Neural crest cell (in vitro differentiated cells): ENCODE measurements around the gene CDRT4. TPM values are rescaled to one million over a fixed set of nuclear protein-coding genes. Genes with fewer than 3 reads are reported as not detected.
"Not testable (repeated sequence)": the region's sequence is repeated elsewhere in the genome, so short reads cannot be mapped to it uniquely, and the experiment has no call there.

ENCODE experiments used
- DNase-seq: peaks from one replicate; pipeline ENCODE4 v3.0.0; 2021; ENCODE audit warnings: low read depth, mixed read lengths, low spot score
- H3K27ac Mint-ChIP-seq: one replicate; pipeline ENCODE4 v1.8.0; 2021; ENCODE audit warnings: mild to moderate bottlenecking, mixed read lengths; ENCODE audit not compliant: unreplicated experiment
- H3K27me3 Mint-ChIP-seq: 2 replicates; pipeline ENCODE4 v1.8.0; 2021; ENCODE audit warnings: low read depth, mild to moderate bottlenecking, mixed read lengths
- H3K36me3 Mint-ChIP-seq: 2 replicates; pipeline ENCODE4 v1.8.0; 2021; ENCODE audit warnings: low read depth, mild to moderate bottlenecking, mixed read lengths
- H3K4me1 Mint-ChIP-seq: 2 replicates; pipeline ENCODE4 v1.8.0; 2021; ENCODE audit warnings: mixed read lengths
- H3K4me3 Mint-ChIP-seq: one replicate; pipeline ENCODE4 v1.8.0; 2021; ENCODE audit warnings: mild to moderate bottlenecking, mixed read lengths
- H3K9me3 Mint-ChIP-seq: 2 replicates; pipeline ENCODE4 v1.8.0; 2021; ENCODE audit warnings: mixed read lengths
- total RNA-seq: library from RNA; stranded (reverse); gene quantifications from 2 replicates; pipeline ENCODE4 v1.2.1, GENCODE V29; 2021
- TF ChIP-seq, protein P1 (sequence below): fragments of 200-600 bp; sonication (generic); conservative IDR thresholded peaks from 2 replicates; pipeline ENCODE4 v1.5.0; 2021; ENCODE audit warnings: antibody characterized with exemption, mild to moderate bottlenecking

The CDRT4 gene
- total RNA-seq, 1 donor from 2014 or later: 2.8 TPM

DNA sequence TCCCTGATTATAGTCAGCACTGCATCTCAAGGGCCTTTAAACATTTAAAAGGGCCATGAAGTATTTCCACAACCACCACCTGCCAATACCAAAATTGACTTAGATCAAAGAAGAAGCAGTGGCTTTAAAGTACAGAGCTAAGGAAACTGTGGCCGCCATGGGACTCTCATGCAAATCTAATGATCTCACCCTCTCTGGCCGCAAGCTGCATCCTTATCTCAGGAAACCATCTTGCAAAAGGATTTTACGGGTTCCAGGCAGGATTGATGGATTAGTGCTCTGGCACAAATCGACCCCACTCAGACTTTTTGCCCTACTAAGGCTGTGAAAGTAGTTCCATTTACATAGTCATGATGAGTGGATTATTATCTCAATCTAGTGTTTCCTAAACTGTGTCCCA is 22.6 kb downstream of the CDRT4 start:
- Mint-ChIP-seq H3K9me3 (no peaks in the 10 kb centered on the region), H3K27me3 (no peaks in the 10 kb centered on the region), H3K4me3 (no peak overlapping the region), H3K4me1 (peaks cover 54% of the 10 kb centered on the region), H3K36me3 (peaks cover 8% of the 10 kb centered on the region), H3K27ac (no peak overlapping the region)
- TF ChIP-seq, protein P1, sequence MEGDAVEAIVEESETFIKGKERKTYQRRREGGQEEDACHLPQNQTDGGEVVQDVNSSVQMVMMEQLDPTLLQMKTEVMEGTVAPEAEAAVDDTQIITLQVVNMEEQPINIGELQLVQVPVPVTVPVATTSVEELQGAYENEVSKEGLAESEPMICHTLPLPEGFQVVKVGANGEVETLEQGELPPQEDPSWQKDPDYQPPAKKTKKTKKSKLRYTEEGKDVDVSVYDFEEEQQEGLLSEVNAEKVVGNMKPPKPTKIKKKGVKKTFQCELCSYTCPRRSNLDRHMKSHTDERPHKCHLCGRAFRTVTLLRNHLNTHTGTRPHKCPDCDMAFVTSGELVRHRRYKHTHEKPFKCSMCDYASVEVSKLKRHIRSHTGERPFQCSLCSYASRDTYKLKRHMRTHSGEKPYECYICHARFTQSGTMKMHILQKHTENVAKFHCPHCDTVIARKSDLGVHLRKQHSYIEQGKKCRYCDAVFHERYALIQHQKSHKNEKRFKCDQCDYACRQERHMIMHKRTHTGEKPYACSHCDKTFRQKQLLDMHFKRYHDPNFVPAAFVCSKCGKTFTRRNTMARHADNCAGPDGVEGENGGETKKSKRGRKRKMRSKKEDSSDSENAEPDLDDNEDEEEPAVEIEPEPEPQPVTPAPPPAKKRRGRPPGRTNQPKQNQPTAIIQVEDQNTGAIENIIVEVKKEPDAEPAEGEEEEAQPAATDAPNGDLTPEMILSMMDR: no peak
- no peak for DNase-seq

- Mint-ChIP-seq H3K4me3 (no peak overlapping the region), H3K9me3 (no peaks in the 10 kb centered on the region), H3K36me3 (peaks cover 20% of the 10 kb centered on the region), H3K4me1 (peaks cover 58% of the 10 kb centered on the region), H3K27me3 (no peaks in the 10 kb centered on the region), H3K27ac (peak overlapping the region; percentile 32)
- DNase-seq: peak; percentile 16
- TF ChIP-seq, protein P1: no peak
Measured at GRCh38 chr17:15442311-15443180, 24.9 kb downstream of the CDRT4 start.

DNA sequence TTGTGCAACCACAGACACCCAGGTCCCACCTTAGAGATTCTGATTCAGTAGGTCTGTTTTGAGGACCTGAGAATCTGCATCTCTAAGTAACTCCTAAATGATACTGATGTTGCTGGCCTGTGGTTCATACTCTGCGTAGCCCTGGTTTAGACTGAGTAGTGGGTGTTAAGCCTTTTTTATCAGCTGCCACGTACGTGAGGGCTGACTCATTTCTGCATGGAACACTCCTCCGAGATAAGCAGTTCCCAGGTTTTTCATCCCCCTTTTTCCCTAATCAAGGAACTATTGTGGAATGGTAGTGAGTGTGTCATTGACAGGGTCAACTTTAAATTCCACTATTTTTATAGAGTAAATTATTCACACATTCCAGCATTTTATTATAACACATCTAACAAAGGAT is 26.1 kb downstream of the CDRT4 start:
- no peaks in the 10 kb centered on the region for H3K27me3 Mint-ChIP-seq
- H3K27ac Mint-ChIP-seq: no peak overlapping the region
- no peak for DNase-seq
- peaks cover 60% of the 10 kb centered on the region for H3K4me1 Mint-ChIP-seq
- H3K36me3 Mint-ChIP-seq: peaks cover 27% of the 10 kb centered on the region
- TF ChIP-seq, protein P1: no peak
- no peak overlapping the region for H3K4me3 Mint-ChIP-seq
- H3K9me3 Mint-ChIP-seq: no peaks in the 10 kb centered on the region

DNA sequence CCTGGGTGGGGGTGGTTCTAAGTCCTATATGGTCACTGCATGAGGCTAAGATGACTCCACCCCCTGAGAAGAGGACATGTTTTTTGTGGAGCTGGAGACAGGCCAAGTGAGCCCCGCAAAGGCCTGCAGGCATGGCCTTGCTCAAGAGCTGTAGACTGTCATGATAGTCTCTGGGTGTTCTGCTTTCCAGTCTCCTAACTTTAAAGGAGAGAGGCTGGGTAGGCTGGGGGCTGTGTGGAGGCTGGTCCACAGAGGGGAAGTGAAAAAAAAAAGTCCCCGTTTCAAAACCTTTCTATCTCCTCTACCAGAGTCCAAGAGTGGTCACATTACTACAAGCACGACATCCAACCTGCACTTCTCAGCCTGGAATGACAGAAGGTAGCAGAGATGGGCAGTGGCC is 27.1 kb downstream of the CDRT4 start:
- peaks cover 29% of the 10 kb centered on the region for H3K36me3 Mint-ChIP-seq
- H3K9me3 Mint-ChIP-seq: no peaks in the 10 kb centered on the region
- TF ChIP-seq, protein P1: no peak
- peaks cover 55% of the 10 kb centered on the region for H3K4me1 Mint-ChIP-seq
- no peaks in the 10 kb centered on the region for H3K27me3 Mint-ChIP-seq
- H3K4me3 Mint-ChIP-seq: no peak overlapping the region
- DNase-seq: no peak
- H3K27ac Mint-ChIP-seq: no peak overlapping the region

- H3K27ac Mint-ChIP-seq: not testable (repeated sequence)
- peaks cover 29% of the 10 kb centered on the region for H3K36me3 Mint-ChIP-seq
Measured at GRCh38 chr17:15439205-15439985, 28.0 kb downstream of the CDRT4 start.

More at GRCh38 chr17:15439205-15439985, 28.0 kb downstream of the CDRT4 start:
- H3K9me3 Mint-ChIP-seq, DNase-seq, H3K4me3 Mint-ChIP-seq, H3K27me3 Mint-ChIP-seq: not testable (repeated sequence)
- H3K4me1 Mint-ChIP-seq: peaks cover 55% of the 10 kb centered on the region
